ENCODE data around the gene KRI1.

DNA sequence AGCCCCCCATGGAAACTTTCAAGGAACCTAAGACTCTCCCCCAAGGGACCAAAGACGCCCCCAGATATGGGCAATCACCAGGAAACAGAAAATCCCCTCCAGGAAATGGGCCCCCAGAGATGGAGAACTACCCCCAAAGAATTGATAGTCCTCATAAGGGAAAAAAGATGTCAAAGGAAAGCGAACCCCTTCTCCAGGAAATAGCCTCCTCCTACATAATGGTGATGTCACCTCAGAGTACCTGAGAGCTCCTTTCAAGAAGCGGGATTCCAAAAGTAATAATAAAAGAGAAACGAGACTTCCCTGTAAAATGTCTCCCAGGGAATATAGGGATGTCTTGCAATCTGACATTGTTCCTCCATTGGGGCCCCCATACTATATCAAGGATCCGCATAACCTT is 1.8 kb upstream of the KRI1 start:
- TF ChIP-seq EZH2 (IDR thresholded peaks at IDR 0.05): no peak
- TF ChIP-seq FOXP2 (optimal IDR thresholded peaks at IDR 0.05; ENCODE audit: control extremely low read depth, extremely low read length, insufficient read depth): no peak

Data from SK-N-MC (cell line).